Stimulated activated CD8-positive, alpha-beta memory T cell treated with anti-CD3 and anti-CD28 coated beads, Interleukin-4, amount 100 ng/mL, for 1 hour (primary cell): Measurements from ENCODE around the gene PLD4.

ENCODE experiments used
- DNase-seq, 2 donors: peaks; one replicate each; pipeline ENCODE4 v3.0.0-alpha.2; 2020; ENCODE audit warnings: low read depth in 2 of 2, low spot score in 1 of 2

The PLD4 gene

GRCh38 chr14:104953896-104954656 is 29.4 kb downstream of the PLD4 start:
- DNase-seq, result no peak

- no peak for DNase-seq
These were observed 30.2 kb downstream of the PLD4 start for GRCh38 chr14:104954746-104955395.

DNA sequence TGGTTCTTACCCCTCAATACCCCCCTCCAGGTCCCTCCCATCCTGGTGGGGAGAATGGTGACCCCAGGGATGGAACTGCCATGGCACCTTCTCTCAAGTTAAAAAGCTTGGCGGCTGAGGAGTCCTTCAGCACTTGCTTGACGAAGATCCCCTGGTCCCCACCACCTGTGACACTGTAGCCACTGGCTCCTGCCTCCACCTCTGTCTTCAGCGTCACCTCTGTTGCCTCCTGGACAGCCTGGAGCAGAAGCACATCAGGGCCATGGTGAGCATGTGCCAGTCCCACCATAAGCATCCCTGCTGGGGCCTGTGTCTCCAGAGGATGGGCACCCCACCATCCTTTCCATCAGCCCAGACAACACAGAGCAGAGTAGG is 30.7 kb downstream of the PLD4 start:
- DNase-seq, result no peak

GRCh38 chr14:104956290-104956890 is 31.7 kb downstream of the PLD4 start:
- no peak for DNase-seq

- DNase-seq, result no peak
These were observed 32.8 kb downstream of the PLD4 start for GRCh38 chr14:104957146-104958113.

DNA sequence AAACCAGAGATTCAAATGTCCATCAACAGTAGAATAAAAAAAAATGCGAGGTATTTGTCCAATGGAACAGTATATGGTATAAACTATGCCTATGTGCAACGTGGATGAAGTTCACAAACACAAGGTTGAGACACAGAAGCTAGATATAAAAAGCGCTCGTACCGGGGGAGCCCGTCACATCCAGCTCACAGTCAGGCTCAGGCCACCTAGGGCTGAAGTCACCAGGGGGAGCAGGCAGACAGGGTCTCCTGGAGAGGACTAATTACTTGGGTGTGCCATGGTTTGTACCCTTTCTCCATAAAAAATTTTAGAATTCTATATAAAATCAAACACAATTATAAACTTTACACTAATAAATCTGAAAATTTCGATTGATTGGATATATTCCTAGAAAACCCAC is 39.9 kb downstream of the PLD4 start:
- DNase-seq, result no peak

- DNase-seq, result no peak
These were observed 41.0 kb downstream of the PLD4 start for GRCh38 chr14:104965561-104966231.

GRCh38 chr14:104966261-104966865 is 41.7 kb downstream of the PLD4 start:
- DNase-seq, result no peak

DNA sequence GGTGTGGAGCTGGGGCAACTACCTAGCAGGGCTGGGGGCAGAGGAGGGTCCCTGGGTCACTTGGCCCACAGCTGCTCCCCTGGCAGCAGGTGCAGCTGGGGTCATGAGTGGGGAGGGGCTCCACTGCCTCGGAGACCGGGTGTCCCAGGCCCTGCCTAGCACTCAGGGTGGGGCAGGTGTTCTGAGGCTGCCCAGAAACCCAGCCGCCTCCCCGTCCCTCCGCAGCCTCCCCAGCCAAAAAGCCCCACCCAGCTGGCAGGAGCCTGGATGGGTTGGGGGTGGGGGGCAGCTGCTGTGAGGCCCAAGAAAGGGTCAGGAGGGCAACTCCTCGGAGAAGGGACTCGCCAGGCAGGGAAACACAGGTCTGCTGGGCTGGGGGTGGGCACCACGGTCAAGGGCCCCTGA is 42.3 kb downstream of the PLD4 start:
- DNase-seq, result no peak

GRCh38 chr14:104967386-104968152 is 42.9 kb downstream of the PLD4 start:
- no peak for DNase-seq

GRCh38 chr14:104968153-104968527 is 43.5 kb downstream of the PLD4 start:
- no peak for DNase-seq

DNA sequence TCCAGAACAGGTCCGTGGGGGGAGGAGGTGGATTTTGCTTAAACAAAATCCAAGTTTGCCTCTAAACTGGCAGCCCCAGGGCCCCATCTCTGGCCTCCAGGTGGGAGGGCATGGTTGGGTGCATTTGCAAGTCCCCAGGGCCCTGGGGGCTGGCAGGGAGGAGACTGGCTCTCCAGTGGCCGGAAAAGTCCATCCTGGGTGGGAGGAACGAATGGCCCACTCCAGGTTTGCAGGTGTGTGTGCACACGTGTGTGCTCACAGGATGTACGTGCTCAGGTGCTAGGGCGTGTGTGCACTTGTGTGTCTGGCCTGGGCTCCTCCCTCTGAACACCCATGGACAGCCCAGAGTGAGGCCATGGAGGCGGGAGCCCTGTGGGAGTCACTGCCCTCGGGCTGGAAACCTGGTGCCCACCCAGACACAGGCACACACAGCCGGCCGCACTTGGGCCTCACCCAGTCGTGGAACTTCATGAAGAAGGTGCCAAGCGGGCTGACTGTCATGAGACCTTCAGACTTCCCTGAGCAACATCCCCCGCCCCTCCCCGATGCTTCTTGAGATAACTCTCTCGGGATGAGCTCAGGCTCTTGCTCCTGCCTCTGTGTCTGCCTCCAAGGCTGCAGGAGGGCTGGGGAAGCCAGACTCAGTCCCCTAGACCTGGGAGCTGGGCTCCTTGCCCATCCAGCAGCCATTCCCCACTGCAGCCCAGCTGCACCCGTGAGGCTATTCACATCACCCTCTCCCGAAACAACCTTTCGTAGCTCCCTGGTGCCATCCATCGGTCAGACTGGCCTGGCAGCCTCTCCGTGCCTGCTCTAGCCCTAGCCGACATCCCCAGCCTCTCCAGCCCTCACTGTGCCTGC is 44.1 kb downstream of the PLD4 start:
- DNase-seq, result no peak

- no peak for DNase-seq
These were observed 45.1 kb downstream of the PLD4 start for GRCh38 chr14:104969741-104970230.

GRCh38 chr14:104970231-104971068 is 45.8 kb downstream of the PLD4 start:
- DNase-seq, result no peak

- no peak for DNase-seq
These were observed 47.0 kb downstream of the PLD4 start for GRCh38 chr14:104971447-104972240.

DNA sequence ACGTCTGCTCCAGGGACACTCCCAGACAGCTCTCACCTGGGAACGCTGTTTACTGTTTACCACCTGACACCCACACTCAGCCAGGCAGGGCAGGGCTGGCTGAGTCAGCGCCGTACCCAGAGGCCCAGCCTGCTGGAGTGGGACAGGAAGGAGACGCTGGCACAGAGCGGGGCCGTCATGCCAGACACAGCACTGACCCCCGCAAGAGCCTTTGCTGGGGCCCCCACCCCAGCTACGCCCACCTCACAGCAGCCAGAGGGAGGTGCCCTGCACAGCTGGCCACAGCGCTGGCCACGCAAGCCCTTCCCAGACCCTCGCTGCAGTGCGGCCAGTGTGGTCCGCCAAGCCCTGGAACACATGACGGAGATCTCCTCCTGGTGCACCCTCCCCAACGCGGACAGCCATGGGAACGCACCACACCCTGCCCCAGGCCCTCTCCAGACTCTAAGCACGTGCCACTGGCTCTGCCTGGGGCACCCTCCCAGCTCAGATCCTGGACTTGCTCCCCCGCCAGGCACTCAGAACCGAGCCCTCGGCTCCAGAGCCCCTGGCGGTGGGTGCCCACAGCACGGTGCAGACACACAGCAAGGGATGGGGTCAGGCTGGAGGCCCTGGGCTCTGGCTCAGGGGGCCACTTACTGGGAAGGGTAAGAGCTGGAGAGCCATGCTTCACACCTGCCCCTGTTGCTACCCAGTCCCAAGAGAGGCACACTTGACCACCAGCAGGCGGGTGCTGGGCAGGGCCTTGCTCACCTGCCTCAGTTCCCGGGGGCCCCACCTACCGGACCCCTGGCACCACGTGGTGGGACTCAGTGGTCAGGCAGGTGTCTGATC is 47.8 kb downstream of the PLD4 start:
- DNase-seq, result no peak
